Choroid plexus epithelial cell (primary cell): Measurements from ENCODE around the gene FAM120C.

ENCODE experiments used
- DNase-seq: peaks from one replicate; pipeline ENCODE4 v3.0.0-alpha.2; 2010; ENCODE audit warnings: low read depth
- H3K4me3 ChIP-seq: 2 replicates; pipeline ENCODE4 v1.5.1; 2011; ENCODE audit warnings: low read depth, mild to moderate bottlenecking, control low read depth, low read length, moderate library complexity
- CTCF ChIP-seq: conservative IDR thresholded peaks from 2 replicates; pipeline ENCODE4 v1.5.1; 2011; ENCODE audit warnings: low read depth, mild to moderate bottlenecking, control low read depth, inconsistent platforms, low read length, moderate library complexity

The FAM120C gene

DNA sequence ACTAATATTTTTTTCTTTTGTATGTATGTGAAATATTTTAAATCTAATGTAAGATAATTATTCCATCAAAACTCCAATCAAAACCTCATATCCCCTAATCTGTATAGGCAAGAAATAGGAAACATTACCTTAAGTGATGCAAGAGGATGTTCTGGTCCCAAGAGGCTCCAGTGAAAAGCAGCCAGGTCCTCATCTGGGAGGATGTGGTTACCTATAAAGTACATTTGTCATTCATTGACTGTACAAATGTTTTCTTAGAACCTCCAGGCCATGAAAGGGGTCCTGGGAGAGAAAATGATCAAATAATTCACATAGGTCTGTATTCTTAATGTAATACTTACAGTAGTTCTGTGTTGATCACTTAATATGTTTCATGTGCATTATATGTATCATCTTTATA is 25.5 kb downstream of the FAM120C start:
- TF ChIP-seq CTCF, result no peak
- no peak for DNase-seq
- no peak overlapping the region for H3K4me3 ChIP-seq

GRCh38 chrX:54134269-54134668 is 48.8 kb downstream of the FAM120C start:
- no peak overlapping the region for H3K4me3 ChIP-seq
- no peak for TF ChIP-seq CTCF
- DNase-seq, result no peak

DNA sequence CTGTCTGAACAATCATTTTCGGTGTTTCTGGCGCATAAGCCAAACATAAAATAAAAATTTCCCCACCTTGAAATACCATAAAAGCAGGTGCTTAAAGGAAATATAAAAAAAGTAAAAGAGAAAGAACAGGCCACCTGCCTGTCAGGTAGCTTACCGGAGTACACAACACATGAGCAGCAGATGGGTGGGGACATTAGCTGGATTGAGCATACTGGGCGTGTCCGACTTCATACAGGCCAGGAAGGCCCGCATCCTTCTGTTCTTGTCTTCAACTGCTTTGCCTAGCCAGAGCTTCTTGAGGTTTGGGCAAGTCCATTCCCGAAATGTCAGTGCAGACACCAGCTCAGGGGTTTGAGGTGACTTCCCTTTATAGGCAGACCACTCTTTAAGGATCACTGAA is 66.7 kb downstream of the FAM120C start:
- no peak overlapping the region for H3K4me3 ChIP-seq
- no peak for TF ChIP-seq CTCF
- no peak for DNase-seq

- DNase-seq, result no peak
Observed at GRCh38 chrX:54093571-54093970, 89.5 kb downstream of the FAM120C start.

GRCh38 chrX:54093159-54093558 is 89.9 kb downstream of the FAM120C start:
- TF ChIP-seq CTCF, result no peak
- no peak overlapping the region for H3K4me3 ChIP-seq
- DNase-seq, result peak; percentile 2

More at GRCh38 chrX:54093571-54093970, 89.5 kb downstream of the FAM120C start:
- no peak overlapping the region for H3K4me3 ChIP-seq
- no peak for TF ChIP-seq CTCF

DNA sequence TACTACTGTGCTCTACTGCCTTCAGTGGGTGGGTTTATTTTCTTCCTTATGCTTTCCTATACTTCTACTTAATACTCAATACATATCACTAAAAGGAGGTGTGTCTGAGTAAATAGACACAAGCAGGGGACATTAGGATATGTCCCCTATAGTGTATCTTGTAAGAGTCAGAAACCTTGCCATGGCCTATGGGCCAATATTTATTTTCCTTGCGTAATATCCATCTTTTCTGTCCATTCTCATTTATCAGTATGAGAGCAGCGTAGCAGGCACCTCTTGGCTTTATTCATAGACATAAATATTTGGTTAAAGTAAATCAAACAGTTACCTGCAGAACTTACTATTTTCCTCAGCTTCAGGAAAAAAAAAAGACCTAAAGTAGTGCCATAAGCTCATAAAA is 92.2 kb downstream of the FAM120C start:
- H3K4me3 ChIP-seq, result no peak overlapping the region

More for the DNA sequence above, 92.2 kb downstream of the FAM120C start:
- no peak for TF ChIP-seq CTCF
- no peak for DNase-seq
